HG03196 (cell line): Measurements from ENCODE around the gene METTL21C.

Experiments used
- ATAC-seq: cut with Tn5 transposase; IDR thresholded peaks from one replicate; pipeline ENCODE4 v1.9.1; 2021; ENCODE audit not compliant: unreplicated experiment

Gene METTL21C

DNA sequence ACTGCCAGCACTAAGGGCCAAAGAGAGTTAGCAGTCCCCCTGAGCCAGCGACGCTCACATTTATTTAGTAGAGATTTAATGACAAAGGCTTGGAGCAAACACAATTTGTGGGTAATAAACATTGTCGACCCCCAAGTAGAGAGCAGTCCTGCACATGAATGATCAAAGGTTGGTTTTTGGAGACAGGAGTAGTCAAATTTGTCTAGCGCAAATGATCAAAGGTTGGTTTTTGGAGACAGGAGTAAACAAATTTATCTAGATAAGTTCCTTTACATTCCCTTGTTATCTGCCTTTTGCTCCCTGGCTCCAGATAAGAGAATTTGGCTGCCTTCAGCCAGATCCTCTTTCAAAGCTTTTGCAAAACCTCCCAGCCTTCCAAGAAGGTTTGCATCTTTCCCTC, 26.9 kb downstream of the METTL21C start:
- ATAC-seq: no peak

- ATAC-seq: no peak
These were observed 27.8 kb downstream of the METTL21C start for GRCh38 chr13:102667023-102667422.

GRCh38 chr13:102659168-102659713, 35.6 kb downstream of the METTL21C start:
- ATAC-seq: no peak

GRCh38 chr13:102658660-102659059, 36.2 kb downstream of the METTL21C start:
- ATAC-seq: no peak

DNA sequence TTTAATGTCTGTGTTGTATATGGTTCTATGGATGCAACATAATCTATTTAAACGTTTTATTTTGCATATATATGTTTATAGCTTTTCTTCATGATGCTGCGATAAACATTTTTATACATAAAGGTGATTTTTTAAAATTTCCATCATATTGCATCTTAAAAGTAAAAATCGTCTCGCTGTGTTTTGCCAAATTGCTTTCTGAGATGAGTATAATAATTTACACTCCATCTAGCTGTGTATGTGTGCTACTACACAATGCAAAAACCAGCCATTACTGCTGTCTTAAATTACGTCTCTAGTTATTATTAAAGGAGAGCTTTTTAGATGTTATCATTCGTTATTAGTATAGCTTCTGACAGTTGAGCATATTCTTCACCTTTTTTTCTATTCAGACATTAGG, 37.2 kb downstream of the METTL21C start:
- no peak for ATAC-seq

DNA sequence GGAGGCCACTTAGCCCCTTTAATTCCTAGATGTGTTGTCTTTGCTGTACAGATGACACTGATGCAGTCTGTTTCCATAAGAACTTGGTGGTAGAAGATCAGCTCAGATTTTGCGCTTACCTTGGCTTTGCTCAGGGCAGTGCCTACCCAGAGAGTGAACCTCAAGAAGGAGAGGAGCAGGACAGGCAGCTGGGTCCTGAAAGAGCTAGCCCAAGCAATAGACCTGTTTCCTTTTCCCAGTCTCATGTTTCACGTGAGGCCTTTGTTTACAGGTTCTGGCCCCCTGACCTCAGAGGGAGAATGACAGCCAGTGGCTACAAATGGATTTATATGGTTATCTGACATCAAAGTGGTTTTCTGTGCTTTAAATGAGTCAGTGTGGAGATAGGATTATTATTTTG, 40.1 kb downstream of the METTL21C start:
- ATAC-seq: no peak

DNA sequence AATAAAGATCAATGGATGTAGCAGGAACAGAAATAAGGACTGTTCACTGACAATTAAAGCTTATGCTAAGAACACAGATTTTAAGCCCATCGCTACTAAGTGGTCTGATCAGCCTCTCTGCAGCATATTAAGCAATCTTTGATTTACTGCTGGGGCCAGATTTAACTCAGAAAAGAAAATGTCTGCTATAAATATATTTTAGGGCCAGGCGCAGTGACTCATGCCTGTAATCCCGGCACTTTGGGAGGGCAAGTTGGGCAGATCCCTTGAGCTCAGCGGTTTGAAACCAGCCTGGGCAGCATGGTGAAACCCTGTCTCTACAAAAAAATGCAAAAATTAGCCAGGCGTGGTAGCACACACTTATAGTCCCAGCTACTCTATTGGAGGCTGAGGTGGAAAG, 43.0 kb downstream of the METTL21C start:
- ATAC-seq: no peak

DNA sequence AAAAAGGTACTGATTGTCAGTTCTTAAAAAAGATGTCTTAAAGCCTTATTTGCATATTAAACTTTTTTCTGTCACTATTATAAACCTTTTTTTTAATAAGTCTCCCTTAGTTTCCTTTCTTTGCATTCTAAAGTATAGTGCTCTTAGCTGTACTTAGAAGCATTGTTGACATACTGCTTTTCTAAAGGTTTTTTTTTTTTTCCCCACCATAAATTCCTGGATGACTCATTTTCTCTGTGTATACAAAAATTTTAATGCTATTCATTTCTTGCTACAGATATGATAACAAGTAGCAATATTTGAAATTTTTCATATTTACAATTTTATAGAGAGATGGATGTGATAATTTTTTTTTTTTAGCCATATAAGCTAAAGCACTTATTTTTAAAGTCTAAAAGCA, 43.5 kb downstream of the METTL21C start:
- ATAC-seq: no peak

- no peak for ATAC-seq
These were observed 44.4 kb downstream of the METTL21C start for GRCh38 chr13:102650444-102650843.

- ATAC-seq: no peak
These were observed 46.8 kb downstream of the METTL21C start for GRCh38 chr13:102648046-102648445.

GRCh38 chr13:102645701-102646100, 49.1 kb downstream of the METTL21C start:
- no peak for ATAC-seq

DNA sequence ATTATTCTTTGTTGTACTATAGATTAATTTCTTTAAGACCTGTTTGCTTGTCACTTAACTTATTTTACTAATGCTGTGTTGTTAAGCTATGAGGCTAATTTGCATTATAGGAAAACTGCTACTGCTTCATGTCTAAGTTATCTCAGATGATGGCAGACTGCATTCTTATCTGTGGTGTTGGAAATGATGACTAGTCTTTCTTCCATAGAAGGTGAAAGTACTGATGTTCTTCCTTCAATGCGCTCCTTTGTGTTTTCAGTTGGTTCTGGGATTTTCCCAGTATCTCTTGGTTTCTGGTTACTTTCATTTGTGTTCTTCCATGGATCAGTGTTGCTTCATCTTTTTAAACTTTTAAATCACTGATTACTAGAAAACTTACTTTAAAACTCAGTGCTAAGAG, 51.2 kb downstream of the METTL21C start:
- no peak for ATAC-seq

GRCh38 chr13:102642475-102642874, 52.4 kb downstream of the METTL21C start:
- ATAC-seq: no peak

GRCh38 chr13:102642029-102642428, 52.8 kb downstream of the METTL21C start:
- ATAC-seq: no peak

DNA sequence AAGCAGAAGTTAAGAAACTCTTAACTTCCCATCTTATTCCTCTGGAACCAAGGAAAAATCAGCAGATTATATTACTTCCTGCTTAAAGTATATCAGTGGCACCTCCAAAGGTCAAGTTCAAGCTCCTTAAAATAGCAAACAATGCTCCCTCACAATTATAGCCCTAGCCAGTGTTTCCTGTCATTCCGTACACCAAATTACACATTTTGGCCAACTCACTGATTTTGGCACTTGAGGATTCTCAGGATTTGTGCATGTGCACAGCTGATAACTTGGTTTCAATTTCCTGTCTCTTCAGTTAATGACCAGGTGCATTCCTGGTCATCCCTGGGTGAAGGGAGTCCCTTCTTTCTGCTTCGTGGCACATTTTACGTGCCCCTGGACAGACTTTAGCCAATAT, 56.1 kb downstream of the METTL21C start:
- ATAC-seq: no peak
